Loucy (cell line): ENCODE data around the gene KCTD11.

Experiments used
- CTCF ChIP-seq: fragments of 200-600 bp; sonication (generic); conservative IDR thresholded peaks from 2 replicates; pipeline ENCODE4 v1.5.1; 2014; ENCODE audit warnings: mild to moderate bottlenecking, antibody characterized with exemption, low read length
- EZH2phosphoT487 ChIP-seq: fragments of 200-600 bp; IDR thresholded peaks from 2 replicates; pipeline ENCODE4 v1.6.1; 2018; ENCODE audit warnings: antibody characterized with exemption, mild to moderate bottlenecking, moderate library complexity, borderline replicate concordance

GRCh38 chr17:7328009-7328408 lies 24.0 kb upstream of the KCTD11 start:
- no peak for TF ChIP-seq CTCF
- no peak for TF ChIP-seq EZH2phosphoT487
